NOMO-1 treated with dmso at 0.1 percent for 144 hours (cell line): ENCODE results near the gene CCR9.

Experiments used
- DNase-seq: peaks from one replicate; lab custom pipeline; 2025; ENCODE audit not compliant: unreplicated experiment; lab: John Stamatoyannopoulos, UW

The CCR9 gene

GRCh38 chr3:45952456-45952855 lies 66.1 kb downstream of the CCR9 start:
- DNase-seq: no peak
